Transverse colon (tissue), 3 donors: ENCODE measurements around the gene MPND.

ENCODE experiments used
- POLR2A ChIP-seq: fragments of 450-650 bp; IDR thresholded peaks from one replicate; pipeline ENCODE4 v1.6.1; 2016; ENCODE audit warnings: antibody characterized with exemption, mild to moderate bottlenecking, moderate library complexity
- TF ChIP-seq, protein P1 (sequence below), 5 experiments: fragments of 200-600 bp in 3 of 5; fragments of 450-650 bp in 2 of 5; sonication (generic) in 3 of 5; IDR thresholded peaks; 1 replicate in 2 of 5; 2 replicates in 3 of 5; pipeline ENCODE4 v1.5.1; 2016 to 2017; ENCODE audit warnings: antibody characterized with exemption in 5 of 5, inconsistent platforms in 3 of 5, mild to moderate bottlenecking in 2 of 5, moderate library complexity in 1 of 5

GRCh38 chr19:4328243-4328990 is 14.9 kb upstream of the MPND start:
- TF ChIP-seq, protein P1, sequence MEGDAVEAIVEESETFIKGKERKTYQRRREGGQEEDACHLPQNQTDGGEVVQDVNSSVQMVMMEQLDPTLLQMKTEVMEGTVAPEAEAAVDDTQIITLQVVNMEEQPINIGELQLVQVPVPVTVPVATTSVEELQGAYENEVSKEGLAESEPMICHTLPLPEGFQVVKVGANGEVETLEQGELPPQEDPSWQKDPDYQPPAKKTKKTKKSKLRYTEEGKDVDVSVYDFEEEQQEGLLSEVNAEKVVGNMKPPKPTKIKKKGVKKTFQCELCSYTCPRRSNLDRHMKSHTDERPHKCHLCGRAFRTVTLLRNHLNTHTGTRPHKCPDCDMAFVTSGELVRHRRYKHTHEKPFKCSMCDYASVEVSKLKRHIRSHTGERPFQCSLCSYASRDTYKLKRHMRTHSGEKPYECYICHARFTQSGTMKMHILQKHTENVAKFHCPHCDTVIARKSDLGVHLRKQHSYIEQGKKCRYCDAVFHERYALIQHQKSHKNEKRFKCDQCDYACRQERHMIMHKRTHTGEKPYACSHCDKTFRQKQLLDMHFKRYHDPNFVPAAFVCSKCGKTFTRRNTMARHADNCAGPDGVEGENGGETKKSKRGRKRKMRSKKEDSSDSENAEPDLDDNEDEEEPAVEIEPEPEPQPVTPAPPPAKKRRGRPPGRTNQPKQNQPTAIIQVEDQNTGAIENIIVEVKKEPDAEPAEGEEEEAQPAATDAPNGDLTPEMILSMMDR (IDR thresholded peaks at IDR 0.05), result no peak
- no peak for TF ChIP-seq POLR2A
